ENCODE results near the gene MUC12. TPM values are rescaled to one million over a fixed set of nuclear protein-coding genes. Genes with fewer than 3 reads are reported as not detected.

Gene MUC12
- total and polyA plus RNA-seq, 2 of the 8 experiments (the other 6 are each of a cell fraction or from before 2014, with no cell fraction given) = 7.7 to 16.2 TPM

- Histone ChIP-seq H3K23me2 (ENCODE audit: low read depth, low read length) (no peaks in the 10 kb centered on the region), H2BK15ac (ENCODE audit: low read length) (no peak overlapping the region), H3K4me1 (replicated peaks in 1 of 4; ENCODE audit: control insufficient read depth in 3 of 4, insufficient read depth in 4 of 4, low read length in 3 of 4) (peaks cover 0 to 11% (median 8%) of the 10 kb centered on the region in 4 experiments; a peak in 5 of 7 replicates), H4K91ac (replicated peaks; ENCODE audit: insufficient read length, low read length) (no peak overlapping the region), H3K4me3 (ENCODE audit: extremely low read depth in 1 of 4, insufficient read depth in 2 of 4, low read depth in 3 of 4, low read length in 4 of 4) (no peak overlapping the region), H3K27ac (ENCODE audit: low read depth, low read length) (no peak overlapping the region), H3K79me1 (ENCODE audit: low read depth, low read length) (no peaks in the 10 kb centered on the region), H3K36me3 (ENCODE audit: control insufficient read depth in 2 of 4, insufficient read depth in 4 of 4, low read length in 3 of 4) (no peaks in the 10 kb centered on the region), H3K56ac (replicated peaks; ENCODE audit: insufficient read length, low read depth, low read length) (no peak overlapping the region), H3K4me2 (ENCODE audit: insufficient read depth in 1 of 2, low read depth in 2 of 2, low read length in 2 of 2) (no peak overlapping the region), H3K9me3 (ENCODE audit: insufficient read depth in 2 of 2, low read depth in 1 of 2, low read length in 1 of 2) (no peaks in the 10 kb centered on the region), H4K5ac (ENCODE audit: insufficient read length, low read depth, low read length) (no peak overlapping the region), H3K79me2 (ENCODE audit: control insufficient read depth in 1 of 2, insufficient read depth in 2 of 2, low read length in 2 of 2) (no peaks in the 10 kb centered on the region), H3K27me3 (replicated peaks in 1 of 4; ENCODE audit: control insufficient read depth in 3 of 4, extremely low read depth in 1 of 4, insufficient read depth in 3 of 4, low read length in 3 of 4) (no peaks in the 10 kb centered on the region), H2BK5ac (ENCODE audit: low read depth, low read length) (no peak overlapping the region), H3K14ac (ENCODE audit: insufficient read length) (no peak overlapping the region), H3K23ac (ENCODE audit: insufficient read length) (no peak overlapping the region), H2BK20ac (ENCODE audit: low read length) (no peak overlapping the region), H3K9ac (replicated peaks in 1 of 4; ENCODE audit: extremely low read depth in 1 of 4, low read depth in 3 of 4, low read length in 3 of 4) (no peak overlapping the region), H4K20me1 (replicated peaks in 1 of 2; ENCODE audit: control insufficient read depth in 1 of 2, insufficient read depth in 2 of 2, low read length in 2 of 2) (no peaks in the 10 kb centered on the region), H4K8ac (ENCODE audit: extremely low read depth, insufficient read depth, low read length) (no peak overlapping the region), H3K4ac (replicated peaks; ENCODE audit: insufficient read length, low read depth, low read length) (no peak overlapping the region), H2AFZ (ENCODE audit: low read length) (no peak overlapping the region; the same call in 1 of the 2 replicates), H2AK5ac (ENCODE audit: low read depth, low read length) (no peak overlapping the region), H2BK12ac (ENCODE audit: low read depth, low read length) (0 out of 2 replicates have a peak overlapping the region, but pooled peaks have one; percentile 39), H3K18ac (ENCODE audit: extremely low read depth, low read length) (no peak overlapping the region), H2BK120ac (replicated peaks; ENCODE audit: low read depth, low read length) (no peak overlapping the region)
- 75% methylated on average over 10 of the region's 10 CpGs; no CpG with 5 or more reads in 1 of the 2 experiments for WGBS, 2 experiments (ENCODE audit: extremely low coverage in 1 of 2, insufficient coverage in 1 of 2, insufficient read length in 1 of 2, insufficient replicate concordance in 2 of 2, low coverage in 1 of 2, low lambda C conversion rate in 2 of 2, missing lambda C conversion rate in 1 of 2)
- DNase-seq (ENCODE audit: low read depth in 1 of 2, low spot score in 2 of 2) (no peak), FAIRE-seq (no peak)
- ChIA-PET CTCF (ENCODE audit: partially characterized antibody) (interaction anchor here (1.2 to 2.7 kb wide), 4 partner anchors 10 to 174 kb away, joined by 3 to 15 read pairs (median 10); no protein-coding TSS in a partner anchor), POLR2A (ENCODE audit: partially characterized antibody) (no interaction called here)
- TF ChIP-seq MAFK (IDR thresholded peaks at IDR 0.05; ENCODE audit: low read depth, low read length) = no peak
- TF ChIP-seq FOSL1 (IDR thresholded peaks at IDR 0.05; ENCODE audit: insufficient read depth, low read depth, low read length) = no peak
- TF ChIP-seq SUZ12 (IDR thresholded peaks at IDR 0.05; ENCODE audit: low read length) = no peak
These were observed 99.0 kb downstream of the MUC12 start for GRCh38 chr7:101068401-101068800.
